Trophoblast cell (in vitro differentiated cells and primary cell): ENCODE measurements around the gene ESYT2.

ENCODE experiments used
- DNase-seq, 2 donors: peaks; one replicate each; pipeline ENCODE4 v3.0.0-alpha.2; 2016
- H2AFZ ChIP-seq: 2 replicates; pipeline ENCODE4 v1.6.1; 2013; ENCODE audit warnings: low read length, moderate library complexity, mild to moderate bottlenecking; ENCODE audit not compliant: insufficient read depth, poor library complexity
- H2AK5ac ChIP-seq: 2 replicates; pipeline ENCODE4 v1.6.1; 2013; ENCODE audit warnings: mild to moderate bottlenecking, low read length
- H2BK120ac ChIP-seq: 2 replicates; pipeline ENCODE4 v1.6.1; 2013; ENCODE audit warnings: low read length, mild to moderate bottlenecking, moderate library complexity; ENCODE audit not compliant: insufficient read depth, poor library complexity
- H2BK12ac ChIP-seq: 2 replicates; pipeline ENCODE4 v1.6.1; 2013; ENCODE audit warnings: mild to moderate bottlenecking, low read length, moderate library complexity
- H2BK5ac ChIP-seq: 2 replicates; pipeline ENCODE4 v1.6.1; 2013; ENCODE audit warnings: low read length, low read depth, moderate library complexity, mild to moderate bottlenecking; ENCODE audit not compliant: poor library complexity
- H3K14ac ChIP-seq: 2 replicates; pipeline ENCODE4 v1.6.1; 2013; ENCODE audit warnings: mild to moderate bottlenecking, low read length
- H3K18ac ChIP-seq: 2 replicates; pipeline ENCODE4 v1.6.1; 2013; ENCODE audit warnings: mild to moderate bottlenecking, low read length
- H3K23ac ChIP-seq: 2 replicates; pipeline ENCODE4 v1.6.1; 2013; ENCODE audit warnings: low read length
- H3K27ac ChIP-seq: 2 replicates; pipeline ENCODE4 v1.5.1; 2013; ENCODE audit warnings: low read depth, mild to moderate bottlenecking, inconsistent platforms, low read length, moderate library complexity
- H3K27me3 ChIP-seq: 2 replicates; pipeline ENCODE4 v1.6.1; 2013; ENCODE audit warnings: inconsistent platforms, mild to moderate bottlenecking, low read length, moderate library complexity; ENCODE audit not compliant: insufficient read depth
- H3K36me3 ChIP-seq, 2 experiments: 1 replicate in 1 of 2; 2 replicates in 1 of 2; pipeline ENCODE4 v1.6.1; 2013; ENCODE audit warnings: low read length in 2 of 2, mild to moderate bottlenecking in 2 of 2, moderate library complexity in 1 of 2; ENCODE audit not compliant: insufficient read depth in 2 of 2, control insufficient read depth in 1 of 2
- H3K4ac ChIP-seq: 2 replicates; pipeline ENCODE4 v1.6.1; 2013; ENCODE audit warnings: low read depth, mild to moderate bottlenecking, low read length, moderate library complexity
- H3K4me1 ChIP-seq, 2 experiments: 1 replicate in 1 of 2; 2 replicates in 1 of 2; pipeline ENCODE4 v1.6.1; 2013; ENCODE audit warnings: low read length in 2 of 2, mild to moderate bottlenecking in 2 of 2, moderate library complexity in 1 of 2; ENCODE audit not compliant: insufficient read depth in 2 of 2, control insufficient read depth in 1 of 2
- H3K4me2 ChIP-seq: 2 replicates; pipeline ENCODE4 v1.6.1; 2013; ENCODE audit warnings: inconsistent platforms, mild to moderate bottlenecking, low read length, moderate library complexity
- H3K4me3 ChIP-seq: 2 replicates; pipeline ENCODE4 v1.5.1; 2013; ENCODE audit warnings: mild to moderate bottlenecking, low read depth, low read length, inconsistent platforms
- H3K79me1 ChIP-seq: one replicate; pipeline ENCODE4 v1.6.1; 2013; ENCODE audit warnings: low read length
- H3K79me2 ChIP-seq: 2 replicates; pipeline ENCODE4 v1.6.1; 2013; ENCODE audit warnings: low read length, mild to moderate bottlenecking; ENCODE audit not compliant: control insufficient read depth, insufficient read depth, poor library complexity
- H3K9ac ChIP-seq: 2 replicates; pipeline ENCODE4 v1.6.1; 2013; ENCODE audit warnings: mild to moderate bottlenecking, low read length
- H3K9me3 ChIP-seq: 2 replicates; pipeline ENCODE4 v1.6.1; 2013; ENCODE audit warnings: low read depth, mild to moderate bottlenecking, control low read depth, inconsistent platforms, low read length; ENCODE audit not compliant: insufficient read depth
- H4K12ac ChIP-seq: 2 replicates; pipeline ENCODE4 v1.6.1; 2013; ENCODE audit warnings: low read depth, mild to moderate bottlenecking, low read length, moderate library complexity
- H4K8ac ChIP-seq: 2 replicates; pipeline ENCODE4 v1.6.1; 2013; ENCODE audit warnings: low read depth, mild to moderate bottlenecking, low read length, moderate library complexity
- H4K91ac ChIP-seq: one replicate; pipeline ENCODE4 v1.6.1; 2013; ENCODE audit warnings: low read depth, mild to moderate bottlenecking, low read length, moderate library complexity
- WGBS: extraction: QIAGEN DNeasy Blood & Tissue Kit; methylation state at CpG from one replicate; pipeline ENCODE4 v1.1.7; 2013; ENCODE audit warnings: missing lambda C conversion rate; ENCODE audit not compliant: insufficient read length, insufficient coverage; ENCODE audit errors: extremely low coverage; 5-methylcytosine and 5-hydroxymethylcytosine counted together

ESYT2 gene

DNA sequence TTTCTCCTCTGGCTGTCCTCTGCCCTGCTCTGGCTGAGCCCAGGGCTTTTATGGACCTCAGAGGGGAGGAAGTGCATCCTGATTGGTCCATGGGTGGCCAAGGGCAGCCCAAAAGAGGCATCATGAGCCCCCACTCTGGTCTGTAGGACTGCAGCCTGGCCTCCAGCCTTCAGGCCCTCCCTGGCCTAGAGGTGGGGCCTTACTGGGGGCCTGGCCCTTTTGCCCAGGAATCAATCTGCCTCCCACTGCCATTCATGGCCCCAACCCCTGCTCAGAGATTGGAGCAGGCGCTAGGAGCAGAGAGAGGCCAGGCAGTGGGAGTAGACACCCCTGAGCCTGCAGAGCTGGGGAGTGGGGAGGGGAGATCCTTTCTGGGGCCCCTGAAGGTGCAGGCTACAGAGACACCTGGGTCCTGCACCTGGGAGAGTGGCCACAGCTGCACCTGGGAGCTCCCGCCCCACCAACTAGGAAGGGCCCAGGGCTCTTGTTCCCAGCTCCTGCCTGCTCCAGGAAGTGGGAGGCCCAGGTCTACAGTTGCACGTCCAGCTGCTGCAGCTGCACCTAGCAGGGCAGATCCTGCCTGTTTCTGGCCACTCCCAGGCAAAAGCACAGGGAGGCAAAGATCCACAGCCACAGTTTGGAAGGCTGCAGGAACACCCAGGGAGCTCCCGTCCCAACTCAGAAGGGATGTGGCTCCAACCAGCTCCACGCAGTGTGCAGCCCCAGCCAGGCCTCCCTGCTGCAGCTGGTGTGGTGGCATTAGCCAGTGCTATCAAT lies 20.6 kb upstream of the ESYT2 start:
- H3K4ac ChIP-seq: no peak overlapping the region
- H2AFZ ChIP-seq: no peak overlapping the region
- no peak overlapping the region for H2BK5ac ChIP-seq
- H3K27ac ChIP-seq: no peak overlapping the region
- no peak overlapping the region for H3K14ac ChIP-seq
- no peaks in the 10 kb centered on the region for H3K36me3 ChIP-seq
- no CpG with 5 or more reads among the region's 5 CpGs for WGBS
- H3K23ac ChIP-seq: no peak overlapping the region
- no peak overlapping the region for H2BK120ac ChIP-seq
- no peaks in the 10 kb centered on the region for H3K27me3 ChIP-seq
- H4K8ac ChIP-seq: no peak overlapping the region
- H2AK5ac ChIP-seq: no peak overlapping the region
- H3K9me3 ChIP-seq: no peaks in the 10 kb centered on the region
- H3K4me2 ChIP-seq: no peak overlapping the region
- no peaks in the 10 kb centered on the region for H3K79me2 ChIP-seq
- no peaks in the 10 kb centered on the region for H3K79me1 ChIP-seq
- H4K12ac ChIP-seq: peak overlapping the region; percentile 18
- no peaks in the 10 kb centered on the region for H3K4me1 ChIP-seq
- H3K4me3 ChIP-seq: no peak overlapping the region
- H3K18ac ChIP-seq: no peak overlapping the region
- H4K91ac ChIP-seq: no peak overlapping the region
- H2BK12ac ChIP-seq: no peak overlapping the region
- no peak for DNase-seq
- H3K9ac ChIP-seq: no peak overlapping the region

DNA sequence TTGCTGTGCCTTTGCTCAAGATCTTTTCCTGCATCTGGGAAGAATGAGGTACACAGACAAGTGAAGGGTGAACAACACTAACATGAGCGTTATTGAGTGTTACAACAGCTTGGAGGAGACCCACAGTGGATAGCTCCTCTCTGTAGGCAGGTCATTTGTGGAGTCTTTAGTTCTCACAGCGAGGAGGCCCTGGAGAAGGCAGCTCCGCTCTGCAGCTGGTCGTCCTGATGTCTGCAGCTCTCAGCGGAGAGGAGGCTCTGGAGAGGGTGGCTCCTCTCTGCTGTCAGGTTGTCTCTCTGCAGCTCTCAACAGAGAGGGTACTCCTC lies 20.1 kb upstream of the ESYT2 start:
- Histone ChIP-seq H2AK5ac (no peak overlapping the region), H4K91ac (no peak overlapping the region), H3K23ac (no peak overlapping the region), H3K14ac (no peak overlapping the region), H4K8ac (no peak overlapping the region), H3K18ac (no peak overlapping the region), H2AFZ (no peak overlapping the region), H4K12ac (no peak overlapping the region), H2BK12ac (no peak overlapping the region), H3K9me3 (no peaks in the 10 kb centered on the region), H2BK120ac (no peak overlapping the region), H3K4me1 (no peaks in the 10 kb centered on the region), H3K4ac (no peak overlapping the region), H3K27me3 (no peaks in the 10 kb centered on the region), H3K79me1 (no peaks in the 10 kb centered on the region), H3K79me2 (no peaks in the 10 kb centered on the region), H3K4me2 (no peak overlapping the region), H3K36me3 (no peaks in the 10 kb centered on the region), H3K4me3 (no peak overlapping the region), H3K9ac (no peak overlapping the region), H2BK5ac (no peak overlapping the region), H3K27ac (no peak overlapping the region)
- WGBS: no CpG with 5 or more reads among the region's 5 CpGs
- no peak for DNase-seq

GRCh38 chr7:158847451-158847866 lies 18.1 kb upstream of the ESYT2 start:
- Histone ChIP-seq H3K4me2 (no peak overlapping the region), H4K12ac (no peak overlapping the region), H3K79me1 (no peaks in the 10 kb centered on the region), H2BK120ac (no peak overlapping the region), H3K4me3 (no peak overlapping the region), H3K14ac (no peak overlapping the region), H4K8ac (no peak overlapping the region), H2AFZ (no peak overlapping the region), H2BK12ac (no peak overlapping the region), H2BK5ac (no peak overlapping the region), H4K91ac (no peak overlapping the region), H3K27me3 (no peaks in the 10 kb centered on the region), H3K4ac (no peak overlapping the region), H3K9ac (no peak overlapping the region), H3K27ac (no peak overlapping the region), H3K36me3 (no peaks in the 10 kb centered on the region), H2AK5ac (no peak overlapping the region), H3K23ac (no peak overlapping the region), H3K18ac (no peak overlapping the region), H3K4me1 (no peaks in the 10 kb centered on the region), H3K79me2 (no peaks in the 10 kb centered on the region), H3K9me3 (no peaks in the 10 kb centered on the region)
- no CpG with 5 or more reads among the region's 1 CpG for whole genome bisulfite sequencing
- DNase-seq: no peak

DNA sequence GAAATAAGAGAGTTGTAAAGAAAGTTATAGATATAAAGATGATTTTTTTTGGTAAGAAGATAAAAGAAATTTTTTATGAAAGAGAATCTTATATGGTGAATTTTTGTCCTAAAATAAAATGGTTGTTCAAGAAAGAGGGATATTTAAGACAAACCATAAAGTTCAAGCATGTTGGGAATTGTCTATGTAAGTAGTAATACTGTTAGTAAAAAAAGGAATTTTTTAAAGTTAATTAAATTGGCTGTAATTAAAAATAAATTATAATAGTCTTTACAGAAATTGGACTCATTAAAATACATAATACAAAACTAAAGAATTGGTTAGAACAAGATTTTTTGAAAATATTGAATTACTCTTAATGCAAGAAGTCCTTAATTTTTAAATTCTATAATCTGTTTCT lies 17.0 kb upstream of the ESYT2 start:
- DNase-seq: no peak
- H3K4me2 ChIP-seq: no peak overlapping the region
- H3K36me3 ChIP-seq: no peaks in the 10 kb centered on the region
- H2BK12ac ChIP-seq: no peak overlapping the region
- H2AK5ac ChIP-seq: no peak overlapping the region
- no peak overlapping the region for H3K23ac ChIP-seq
- no peak overlapping the region for H3K9ac ChIP-seq
- H4K8ac ChIP-seq: no peak overlapping the region
- H2BK120ac ChIP-seq: no peak overlapping the region
- H4K91ac ChIP-seq: no peak overlapping the region
- no peaks in the 10 kb centered on the region for H3K79me1 ChIP-seq
- H2AFZ ChIP-seq: no peak overlapping the region
- H3K4me3 ChIP-seq: no peak overlapping the region
- H3K79me2 ChIP-seq: no peaks in the 10 kb centered on the region
- no peak overlapping the region for H3K27ac ChIP-seq
- H3K14ac ChIP-seq: no peak overlapping the region
- no peak overlapping the region for H4K12ac ChIP-seq
- no peaks in the 10 kb centered on the region for H3K9me3 ChIP-seq
- no peaks in the 10 kb centered on the region for H3K27me3 ChIP-seq
- no peaks in the 10 kb centered on the region for H3K4me1 ChIP-seq
- no peak overlapping the region for H3K4ac ChIP-seq
- no peak overlapping the region for H3K18ac ChIP-seq
- no peak overlapping the region for H2BK5ac ChIP-seq
